ENCODE results near the gene ACOT2. TPM values are rescaled to one million over a fixed set of nuclear protein-coding genes. Genes with fewer than 3 reads are reported as not detected.

ACOT2 gene
- total and polyA plus RNA-seq, 12 donors = 26.0 to 310 (median 73.4) TPM

GRCh38 chr14:73620268-73620667 lies 51.3 kb downstream of the ACOT2 start:
- Histone ChIP-seq H3K9me3 (replicated peaks in 1 of 3) (no peaks in the 10 kb centered on the region), H3K4me3 (no peak overlapping the region), H3K36me3 (replicated peaks in 1 of 2) (no peaks in the 10 kb centered on the region), H3K27me3 (no peaks in the 10 kb centered on the region), H3K4me1 (replicated peaks in 1 of 2) (no peaks in the 10 kb centered on the region), H3K27ac (no peak overlapping the region)
- intact Hi-C loops (cut with DNase I) = no loop called here
- no peak for DNase-seq
- WGBS, 4 donors = 77 to 89% (median 86%) methylated on average over 10 of the region's 10 CpGs
- TF ChIP-seq POLR2A (IDR thresholded peaks at IDR 0.05) = no peak
- no peak for TF ChIP-seq CTCF (IDR thresholded peaks at IDR 0.05)

- intact Hi-C loops (cut with DNase I) = no loop called here
- WGBS, 4 donors = 84 to 91% (median 86%) methylated on average over 4 of the region's 4 CpGs
- Histone ChIP-seq H3K27me3 (no peaks in the 10 kb centered on the region), H3K9me3 (replicated peaks in 1 of 3) (no peaks in the 10 kb centered on the region), H3K4me1 (replicated peaks in 1 of 2) (no peaks in the 10 kb centered on the region), H3K4me3 (no peak overlapping the region), H3K36me3 (replicated peaks in 1 of 2) (no peaks in the 10 kb centered on the region), H3K27ac (no peak overlapping the region)
- TF ChIP-seq CTCF (IDR thresholded peaks at IDR 0.05) (no peak), POLR2A (IDR thresholded peaks at IDR 0.05) (no peak)
- DNase-seq = no peak
These were observed 54.6 kb downstream of the ACOT2 start for GRCh38 chr14:73623504-73624054.

Other genes with a start within 250 kb of the ACOT2 start
- gene NUMB, start 110.7 kb upstream of the ACOT2 start, total RNA-seq = 10 to 100 TPM; 24.6 to 63.3 (median 55.7) TPM
- gene NUMB, start 110.7 kb upstream of the ACOT2 start, polyA plus RNA-seq = 10 to 100 TPM; 26.1 to 41.8 (median 41.4) TPM
- gene RIOX1, start 78.3 kb upstream of the ACOT2 start, total RNA-seq = 10 to 100 TPM in 6 of 9 donors, 1 to 10 TPM in 3; 7.8 to 21.2 (median 11.3) TPM
- 1 to 10 TPM; 5.2 to 6.0 (median 5.9) TPM for gene RIOX1, start 78.3 kb upstream of the ACOT2 start, polyA plus RNA-seq
- 10 to 100 TPM in 8 of 9 donors, 1 to 10 TPM in 1; 8.7 to 31.4 (median 17.2) TPM for gene ACOT1, start 32.1 kb upstream of the ACOT2 start, total RNA-seq
- 10 to 100 TPM in 2 of 3 donors, 1 to 10 TPM in 1; 3.5 to 11.1 (median 10.4) TPM for gene ACOT1, start 32.1 kb upstream of the ACOT2 start, polyA plus RNA-seq
- under 1 TPM in 7 of 9 donors, not detected in 2; under 0.01 to 0.80 (median 0.21) TPM for gene HEATR4, start 10.3 kb upstream of the ACOT2 start, total RNA-seq
- 1 to 10 TPM in 1 of 3 donors, under 1 TPM in 2; 0.09 to 3.3 (median 0.81) TPM for gene HEATR4, start 10.3 kb upstream of the ACOT2 start, polyA plus RNA-seq
- gene ACOT4, start 22.7 kb downstream of the ACOT2 start, total RNA-seq = 1 to 10 TPM in 8 of 9 donors, under 1 TPM in 1; 0.72 to 6.7 (median 2.5) TPM
- 1 to 10 TPM in 2 of 3 donors, under 1 TPM in 1; 0.74 to 1.8 (median 1.3) TPM for gene ACOT4, start 22.7 kb downstream of the ACOT2 start, polyA plus RNA-seq
- not detected for gene ACOT6, start 43.3 kb downstream of the ACOT2 start, total RNA-seq
- under 1 TPM in 1 of 3 donors, not detected in 2; 0.17 TPM for gene ACOT6, start 43.3 kb downstream of the ACOT2 start, polyA plus RNA-seq
- 10 to 100 TPM in 7 of 9 donors, 1 to 10 TPM in 2; 5.1 to 20.2 (median 14.6) TPM for gene DNAL1, start 75.8 kb downstream of the ACOT2 start, total RNA-seq
- 10 to 100 TPM in 1 of 3 donors, 1 to 10 TPM in 2; 3.6 to 24.2 (median 6.5) TPM for gene DNAL1, start 75.8 kb downstream of the ACOT2 start, polyA plus RNA-seq
- 10 to 100 TPM; 15.0 to 74.6 (median 34.3) TPM for gene PNMA1, start 145.2 kb downstream of the ACOT2 start, total RNA-seq
- 10 to 100 TPM; 14.4 to 52.5 (median 16.7) TPM for gene PNMA1, start 145.2 kb downstream of the ACOT2 start, polyA plus RNA-seq

Data from adrenal gland (tissue), 12 donors.